Ectodermal cell (in vitro differentiated cells): ENCODE data around the gene ATF1. TPM values are rescaled to one million over a fixed set of nuclear protein-coding genes. Genes with fewer than 3 reads are reported as not detected.

Experiments used
- H3K27ac ChIP-seq: 2 replicates; pipeline ENCODE4 v1.7.0; 2013; ENCODE audit warnings: mild to moderate bottlenecking, low read depth, low read length; ENCODE audit not compliant: insufficient read depth, poor library complexity, severe bottlenecking
- H3K27me3 ChIP-seq: 2 replicates; pipeline ENCODE4 v1.7.0; 2013; ENCODE audit warnings: mild to moderate bottlenecking, low read length; ENCODE audit not compliant: insufficient read depth, control insufficient read depth, poor library complexity, severe bottlenecking
- H3K36me3 ChIP-seq: one replicate; pipeline ENCODE4 v1.7.0; 2013; ENCODE audit warnings: low read length; ENCODE audit not compliant: control insufficient read depth, insufficient read depth
- H3K4me1 ChIP-seq: one replicate; pipeline ENCODE4 v1.7.0; 2013; ENCODE audit warnings: low read length; ENCODE audit not compliant: control insufficient read depth, insufficient read depth
- H3K4me3 ChIP-seq: 2 replicates; pipeline ENCODE4 v1.7.0; 2013; ENCODE audit warnings: low read depth, low read length, control low read depth; ENCODE audit not compliant: insufficient read depth
- H3K9me3 ChIP-seq: 2 replicates; pipeline ENCODE4 v1.7.0; 2013; ENCODE audit warnings: mild to moderate bottlenecking, low read length, moderate library complexity; ENCODE audit not compliant: control insufficient read depth
- WGBS, 2 experiments: methylation state at CpG; one replicate each; pipeline ENCODE4 v1.1.7; 2013; ENCODE audit warnings: missing lambda C conversion rate in 2 of 2; 5-methylcytosine and 5-hydroxymethylcytosine counted together
- polyA plus RNA-seq, 4 experiments: library from polyadenylated mRNA; stranded (reverse); fragments of 50-300 nt; gene quantifications; one replicate each; pipeline ENCODE4 v1.2.3, GENCODE V29; 2013

ATF1 gene
- polyA plus RNA-seq (2013, experiment 1 of 4) = 29.0 TPM
- 28.2 TPM for polyA plus RNA-seq (2013, experiment 2 of 4)
- polyA plus RNA-seq (2013, experiment 3 of 4) = 21.4 TPM
- polyA plus RNA-seq (2013, experiment 4 of 4) = 25.6 TPM

DNA sequence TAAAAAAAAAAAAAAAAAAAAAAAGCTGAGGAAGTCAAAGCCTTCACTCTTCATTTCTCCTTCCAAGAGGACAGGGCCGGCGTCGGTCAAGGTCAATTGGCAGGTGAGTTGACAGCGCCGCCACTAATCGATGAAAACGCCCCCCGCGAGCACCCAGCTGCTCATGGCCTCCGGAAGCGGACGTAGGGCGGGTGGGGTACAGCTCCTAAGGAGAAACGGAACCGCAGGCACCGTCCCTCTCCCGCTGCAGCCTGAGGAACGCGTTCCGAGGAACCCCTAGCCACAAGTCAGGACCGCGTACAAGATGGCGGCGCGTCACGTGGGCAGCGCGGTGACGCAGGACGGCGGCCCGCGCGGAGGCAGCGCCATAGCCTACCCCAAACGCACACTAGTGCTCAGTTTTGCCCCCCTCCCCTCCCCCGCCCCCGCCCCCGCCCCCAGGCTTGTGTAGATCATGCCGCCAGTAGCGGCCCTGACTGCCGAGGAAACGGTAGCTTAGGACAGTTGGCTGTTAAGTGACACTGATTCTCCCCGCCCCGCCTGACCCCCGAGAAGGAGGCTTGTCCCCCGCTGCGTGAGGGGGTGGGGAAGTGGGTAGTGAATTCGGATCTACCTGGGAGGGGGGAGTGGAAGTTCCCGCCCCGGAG lies at the start of gene ATF1:
Gene ATF1, plus strand, starts transcription at position 463 of the 647 bp plus-strand sequence. CDS start 16,045 bp downstream, outside the sequence.
- Histone ChIP-seq H3K4me1 (no peaks in the 10 kb centered on the region), H3K27me3 (no peaks in the 10 kb centered on the region), H3K27ac (peak within 1 kb of the TSS; percentile 98), H3K36me3 (no peaks in the 10 kb centered on the region), H3K4me3 (peak within 1 kb of the TSS; percentile 95), H3K9me3 (no peaks in the 10 kb centered on the region)
- WGBS, 2 experiments = 0 to 1% methylated on average over 48 to 49 of the region's 51 CpGs

DNA sequence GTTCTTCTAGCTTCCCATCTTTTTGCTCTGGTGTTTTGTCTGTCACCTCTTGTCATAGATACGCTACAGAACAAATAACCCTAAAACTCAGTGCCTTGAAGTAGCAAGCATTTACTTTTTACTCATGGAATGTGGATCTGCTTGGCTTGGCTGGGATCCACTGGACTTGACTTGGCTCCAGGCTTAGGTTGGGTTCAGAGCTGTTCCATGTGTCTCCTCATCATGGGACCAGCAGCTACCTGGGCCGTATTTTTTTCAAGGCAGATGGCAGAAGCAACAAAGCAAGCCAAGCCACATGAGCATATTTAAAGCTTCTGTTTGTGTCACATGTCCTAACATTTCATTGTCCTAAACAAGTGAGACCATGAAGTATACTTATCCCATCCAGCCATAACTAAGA lies 48.7 kb upstream of the ATF1 start:
- Histone ChIP-seq H3K27ac (no peak overlapping the region), H3K4me1 (no peaks in the 10 kb centered on the region), H3K4me3 (no peak overlapping the region), H3K36me3 (peaks cover 19% of the 10 kb centered on the region), H3K27me3 (no peaks in the 10 kb centered on the region), H3K9me3 (no peaks in the 10 kb centered on the region)
- WGBS, 2 experiments = 93 to 95% methylated on average over 2 of the region's 2 CpGs

DNA sequence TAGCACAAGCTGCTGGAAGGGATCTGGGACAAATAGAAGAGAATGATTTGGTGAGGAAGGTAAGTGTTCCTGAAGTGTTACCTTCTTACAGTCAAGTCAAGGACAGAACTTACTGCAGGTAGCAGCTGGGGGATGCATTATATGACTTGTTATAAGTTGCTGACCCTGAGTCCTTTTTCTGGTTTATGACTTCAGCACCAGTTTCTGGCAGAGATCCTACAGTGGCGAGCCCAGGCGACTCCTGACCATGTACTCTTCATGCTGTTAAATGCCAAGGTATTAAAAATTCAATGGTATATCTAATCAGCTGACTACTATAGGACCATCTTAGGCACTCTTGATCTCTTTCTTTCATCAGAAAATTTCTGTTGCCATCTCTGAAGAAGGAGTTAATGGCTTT lies 45.1 kb upstream of the ATF1 start:
- H3K27me3 ChIP-seq = no peaks in the 10 kb centered on the region
- H3K9me3 ChIP-seq = no peaks in the 10 kb centered on the region
- WGBS, 2 experiments = 89 to 95% methylated on average over 2 of the region's 2 CpGs
- H3K27ac ChIP-seq = no peak overlapping the region
- peaks cover 27% of the 10 kb centered on the region for H3K36me3 ChIP-seq
- H3K4me3 ChIP-seq = no peak overlapping the region
- H3K4me1 ChIP-seq = no peaks in the 10 kb centered on the region

DNA sequence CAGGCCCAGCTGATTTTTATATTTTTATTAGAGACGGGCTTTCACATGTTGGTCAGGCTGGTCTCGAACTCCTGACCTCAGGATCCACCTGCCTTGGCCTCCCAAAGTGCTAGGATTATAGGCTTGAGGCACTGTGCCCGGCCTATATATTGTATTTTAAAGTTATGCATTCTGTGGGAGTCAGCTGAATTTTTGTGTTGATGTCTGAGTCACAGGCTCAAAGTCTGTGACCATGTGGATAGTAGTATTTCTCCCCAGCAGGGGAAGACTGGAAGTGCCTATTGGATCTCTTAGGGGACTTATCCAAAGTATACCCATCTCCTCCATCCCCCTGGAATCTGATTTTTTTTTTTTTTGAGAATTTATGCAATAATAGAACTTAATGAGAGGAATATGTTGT lies 43.8 kb upstream of the ATF1 start:
- H3K9me3 ChIP-seq = no peaks in the 10 kb centered on the region
- no peak overlapping the region for H3K4me3 ChIP-seq
- H3K4me1 ChIP-seq = no peaks in the 10 kb centered on the region
- H3K27me3 ChIP-seq = no peaks in the 10 kb centered on the region
- no peak overlapping the region for H3K27ac ChIP-seq
- 92 to 93% methylated on average over 3 of the region's 3 CpGs for WGBS, 2 experiments
- H3K36me3 ChIP-seq = peaks cover 26% of the 10 kb centered on the region

DNA sequence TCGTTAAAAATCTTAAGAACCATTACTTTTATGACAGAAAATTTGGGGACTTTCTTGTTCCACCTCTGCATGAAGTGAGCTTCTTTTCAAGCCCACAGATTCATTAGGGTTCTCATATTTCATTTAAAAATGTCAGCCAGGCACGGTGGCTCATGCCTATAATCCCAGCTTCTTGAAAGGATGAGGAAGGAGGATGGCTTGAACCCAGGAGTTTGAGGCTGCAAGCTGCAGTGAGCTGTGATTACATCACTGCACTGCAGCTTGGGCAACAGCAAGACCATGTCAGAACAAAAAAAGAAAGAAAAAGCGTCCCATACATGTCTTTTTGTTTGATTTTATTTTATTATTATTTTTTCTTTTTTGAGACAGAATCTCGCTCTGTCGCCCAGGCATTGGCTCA lies 43.4 kb upstream of the ATF1 start:
- Histone ChIP-seq H3K36me3 (peaks cover 23% of the 10 kb centered on the region), H3K27ac (no peak overlapping the region), H3K9me3 (no peaks in the 10 kb centered on the region), H3K4me3 (no peak overlapping the region), H3K4me1 (no peaks in the 10 kb centered on the region), H3K27me3 (no peaks in the 10 kb centered on the region)
- WGBS, 2 experiments = 92 to 97% methylated on average over 4 of the region's 5 CpGs

DNA sequence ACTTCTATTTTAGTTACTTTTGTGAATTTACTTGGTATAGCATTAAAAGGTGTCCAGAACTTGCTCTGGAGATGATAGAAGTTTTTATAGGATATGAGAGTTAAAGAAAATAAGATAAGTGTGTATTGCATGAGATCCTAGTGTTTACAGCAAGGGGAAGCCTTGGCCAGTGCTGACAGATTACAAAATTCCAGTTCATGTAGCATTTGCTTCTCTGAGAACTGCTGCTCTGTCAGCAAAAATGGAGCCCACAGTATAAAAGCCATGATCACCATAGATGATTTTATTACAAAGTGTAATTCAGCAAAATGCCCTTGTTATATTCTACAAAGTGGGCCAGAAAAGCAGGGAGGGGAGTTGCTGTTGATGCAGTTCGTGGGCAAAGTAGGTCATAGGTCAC lies 40.0 kb upstream of the ATF1 start:
- WGBS, 2 experiments = 84 to 92% methylated on average over 1 of the region's 1 CpG
- Histone ChIP-seq H3K4me3 (no peak overlapping the region), H3K27me3 (no peaks in the 10 kb centered on the region), H3K9me3 (no peaks in the 10 kb centered on the region), H3K36me3 (peaks cover 34% of the 10 kb centered on the region), H3K4me1 (no peaks in the 10 kb centered on the region), H3K27ac (no peak overlapping the region)

DNA sequence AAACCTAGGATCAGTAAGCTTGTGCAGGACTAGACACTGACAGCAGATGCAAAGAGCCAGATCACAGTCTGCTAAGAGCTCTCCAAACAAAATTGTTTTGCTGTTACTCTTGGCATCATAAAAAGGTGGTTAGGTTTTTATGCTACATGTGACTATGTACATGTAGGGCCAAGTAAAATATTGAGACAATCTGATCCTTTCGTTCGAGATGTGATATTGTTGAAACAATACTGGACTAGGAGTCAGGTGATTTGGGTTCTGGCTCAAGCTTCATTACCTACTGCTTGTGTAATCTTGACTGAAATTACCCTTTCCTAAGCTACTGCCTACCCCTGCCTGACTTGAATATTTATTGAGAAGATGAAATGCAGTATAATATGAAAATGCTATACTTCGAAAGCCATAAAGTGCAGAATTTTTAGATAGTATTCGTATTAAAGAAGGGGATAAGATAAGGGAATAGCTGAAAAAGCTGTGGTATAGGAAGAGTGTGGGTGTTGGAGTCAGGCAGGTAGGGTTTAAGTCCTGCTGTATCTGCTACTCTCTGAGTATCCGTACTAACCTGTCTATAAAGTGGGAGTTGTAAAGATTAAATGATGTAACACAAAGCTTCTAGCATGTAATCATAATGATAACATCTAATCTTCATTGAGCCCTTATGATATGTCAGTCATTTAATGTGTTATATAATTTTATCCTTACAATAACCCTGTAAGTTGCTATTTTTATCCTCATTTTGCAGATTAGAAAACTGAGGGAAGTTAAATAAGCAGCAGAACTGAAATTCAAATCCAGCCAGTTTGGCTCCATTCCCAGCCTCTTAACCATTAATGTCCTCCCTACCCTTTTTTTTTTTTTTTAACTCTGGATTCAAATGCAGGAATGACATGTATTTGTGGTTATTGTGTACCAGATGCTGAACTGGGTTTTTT lies 38.6 kb upstream of the ATF1 start:
- Histone ChIP-seq H3K4me1 (no peaks in the 10 kb centered on the region), H3K27ac (no peak overlapping the region), H3K36me3 (peaks cover 41% of the 10 kb centered on the region), H3K9me3 (no peaks in the 10 kb centered on the region), H3K4me3 (no peak overlapping the region), H3K27me3 (no peaks in the 10 kb centered on the region)
- 94 to 97% methylated on average over 4 to 5 of the region's 5 CpGs for WGBS, 2 experiments

DNA sequence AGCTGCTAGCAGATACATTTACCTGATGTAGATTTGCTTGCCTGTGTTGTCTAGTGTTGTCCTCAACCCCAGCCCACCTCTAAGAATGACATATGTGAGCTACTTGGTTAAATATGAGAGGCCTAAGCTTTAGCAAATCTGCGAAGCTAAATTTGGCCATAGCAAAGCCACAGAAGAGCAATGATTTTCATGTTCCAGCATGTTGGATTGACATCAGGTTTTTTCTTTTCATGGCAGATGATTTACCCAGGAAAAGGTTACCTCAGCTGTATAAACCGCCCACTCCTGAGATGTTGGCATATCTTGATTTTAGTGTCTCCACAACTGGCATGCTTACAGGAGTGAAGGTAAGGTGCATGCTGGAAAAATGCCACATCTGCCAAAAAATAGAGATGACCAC lies 36.4 kb upstream of the ATF1 start:
- no peak overlapping the region for H3K27ac ChIP-seq
- H3K36me3 ChIP-seq = peaks cover 42% of the 10 kb centered on the region
- no peaks in the 10 kb centered on the region for H3K4me1 ChIP-seq
- H3K4me3 ChIP-seq = no peak overlapping the region
- H3K9me3 ChIP-seq = no peaks in the 10 kb centered on the region
- WGBS, 2 experiments = 97 to 100% methylated on average over 2 of the region's 2 CpGs
- no peaks in the 10 kb centered on the region for H3K27me3 ChIP-seq

DNA sequence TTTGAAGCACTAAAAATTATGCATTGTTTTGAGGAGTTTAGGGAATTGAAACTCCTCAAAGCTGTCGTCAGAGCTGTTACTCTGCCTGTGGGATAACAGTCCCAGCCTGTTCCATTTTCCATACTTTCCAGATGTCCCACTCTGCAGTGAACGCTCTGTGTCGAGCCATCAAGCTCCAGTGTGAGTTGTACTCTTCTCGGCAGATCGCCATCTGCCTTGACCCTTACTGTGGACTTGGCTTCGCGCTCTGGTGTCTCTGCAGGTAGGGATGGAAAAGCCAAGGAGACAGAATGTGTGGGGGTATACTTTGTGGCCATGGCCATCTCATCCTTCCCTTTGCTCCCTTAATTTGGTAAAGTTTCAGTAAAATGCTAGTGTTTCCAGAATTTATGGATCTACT lies 35.5 kb upstream of the ATF1 start:
- Histone ChIP-seq H3K9me3 (no peaks in the 10 kb centered on the region), H3K27ac (no peak overlapping the region), H3K4me3 (no peak overlapping the region), H3K36me3 (peaks cover 42% of the 10 kb centered on the region), H3K27me3 (no peaks in the 10 kb centered on the region), H3K4me1 (no peaks in the 10 kb centered on the region)
- WGBS, 2 experiments = 98% methylated on average over 7 of the region's 7 CpGs

DNA sequence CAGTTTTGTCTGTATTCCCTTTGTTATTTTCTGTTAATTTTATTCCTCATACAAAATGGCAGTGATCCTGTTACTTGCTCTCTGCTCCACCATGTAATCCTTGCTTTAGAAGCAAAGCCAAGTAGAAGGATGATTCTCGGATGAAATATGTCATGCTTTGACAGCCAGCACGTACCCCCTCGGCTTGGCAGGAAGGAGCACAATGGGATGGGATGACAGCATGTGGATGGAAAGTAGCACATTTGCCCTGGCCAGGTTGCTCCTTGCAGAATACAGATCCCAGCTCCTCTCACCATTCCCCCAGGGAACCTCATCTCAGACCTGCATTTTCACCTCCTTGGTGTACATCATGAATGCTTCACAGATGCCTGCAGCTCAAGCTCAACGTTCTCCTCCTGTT lies 35.1 kb upstream of the ATF1 start:
- Histone ChIP-seq H3K27ac (no peak overlapping the region), H3K27me3 (no peaks in the 10 kb centered on the region), H3K36me3 (peaks cover 39% of the 10 kb centered on the region), H3K9me3 (no peaks in the 10 kb centered on the region), H3K4me1 (no peaks in the 10 kb centered on the region), H3K4me3 (no peak overlapping the region)
- 95 to 97% methylated on average over 4 of the region's 4 CpGs for WGBS, 2 experiments
